Mammary epithelial cell (primary cell): ENCODE results near the gene DLG1.

Experiments used
- EZH2 ChIP-seq: IDR thresholded peaks from 2 replicates; pipeline ENCODE4 v1.6.1; 2012; ENCODE audit warnings: low read length, inconsistent platforms, borderline replicate concordance
- TF ChIP-seq, protein P1 (sequence below), 2 donors: IDR thresholded peaks in 1 of 2; conservative IDR thresholded peaks in 1 of 2; 2 replicates each; pipeline ENCODE4 v1.5.1; 2011 to 2012; ENCODE audit warnings: inconsistent platforms in 2 of 2, low read length in 2 of 2, mild to moderate bottlenecking in 2 of 2, control low read depth in 1 of 2, low read depth in 1 of 2; ENCODE audit not compliant: insufficient read depth in 1 of 2; ENCODE audit errors: extremely low read depth in 1 of 2

GRCh38 chr3:197019535-197019934 lies 278.9 kb downstream of the DLG1 start:
- TF ChIP-seq, protein P1, sequence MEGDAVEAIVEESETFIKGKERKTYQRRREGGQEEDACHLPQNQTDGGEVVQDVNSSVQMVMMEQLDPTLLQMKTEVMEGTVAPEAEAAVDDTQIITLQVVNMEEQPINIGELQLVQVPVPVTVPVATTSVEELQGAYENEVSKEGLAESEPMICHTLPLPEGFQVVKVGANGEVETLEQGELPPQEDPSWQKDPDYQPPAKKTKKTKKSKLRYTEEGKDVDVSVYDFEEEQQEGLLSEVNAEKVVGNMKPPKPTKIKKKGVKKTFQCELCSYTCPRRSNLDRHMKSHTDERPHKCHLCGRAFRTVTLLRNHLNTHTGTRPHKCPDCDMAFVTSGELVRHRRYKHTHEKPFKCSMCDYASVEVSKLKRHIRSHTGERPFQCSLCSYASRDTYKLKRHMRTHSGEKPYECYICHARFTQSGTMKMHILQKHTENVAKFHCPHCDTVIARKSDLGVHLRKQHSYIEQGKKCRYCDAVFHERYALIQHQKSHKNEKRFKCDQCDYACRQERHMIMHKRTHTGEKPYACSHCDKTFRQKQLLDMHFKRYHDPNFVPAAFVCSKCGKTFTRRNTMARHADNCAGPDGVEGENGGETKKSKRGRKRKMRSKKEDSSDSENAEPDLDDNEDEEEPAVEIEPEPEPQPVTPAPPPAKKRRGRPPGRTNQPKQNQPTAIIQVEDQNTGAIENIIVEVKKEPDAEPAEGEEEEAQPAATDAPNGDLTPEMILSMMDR (conservative IDR thresholded peaks at IDR 0.05 in 1 of 2, IDR thresholded peaks at IDR 0.05 in 1 of 2; ENCODE audit: extremely low read depth in 1 of 2, insufficient read depth in 1 of 2, low read depth in 1 of 2, low read length in 2 of 2) = no peak
- no peak for TF ChIP-seq EZH2
